NOMO-1 treated with DMSO at 0.1 percent for 48 hours (cell line): Measurements from ENCODE around the gene HNRNPUL1.
"Not testable (repeated sequence)": the region's sequence is repeated elsewhere in the genome, so short reads cannot be mapped to it uniquely, and the experiment has no call there.

Experiments used
- DNase-seq: peaks from one replicate; lab custom pipeline; 2025; ENCODE audit not compliant: unreplicated experiment; lab: John Stamatoyannopoulos, UW

HNRNPUL1 gene

GRCh38 chr19:41273076-41273475, 8.9 kb downstream of the HNRNPUL1 start:
- DNase-seq: no peak

GRCh38 chr19:41274802-41275201, 10.6 kb downstream of the HNRNPUL1 start:
- no peak for DNase-seq

- DNase-seq: no peak
These were observed 12.1 kb downstream of the HNRNPUL1 start for GRCh38 chr19:41276231-41276630.

GRCh38 chr19:41278478-41278877, 14.3 kb downstream of the HNRNPUL1 start:
- DNase-seq: no peak

- DNase-seq: no peak
These were observed 24.7 kb downstream of the HNRNPUL1 start for GRCh38 chr19:41288673-41289530.

- not testable (repeated sequence) for DNase-seq
These were observed 25.6 kb downstream of the HNRNPUL1 start for GRCh38 chr19:41289814-41290213.

GRCh38 chr19:41294393-41294792, 30.2 kb downstream of the HNRNPUL1 start:
- no peak for DNase-seq

- DNase-seq: no peak
These were observed 31.3 kb downstream of the HNRNPUL1 start for GRCh38 chr19:41295499-41295898.

GRCh38 chr19:41296433-41296871, 32.3 kb downstream of the HNRNPUL1 start:
- no peak for DNase-seq

GRCh38 chr19:41297628-41298347, 33.6 kb downstream of the HNRNPUL1 start:
- DNase-seq: no peak

- no peak for DNase-seq
These were observed 34.3 kb downstream of the HNRNPUL1 start for GRCh38 chr19:41298348-41298964.

GRCh38 chr19:41299046-41299754, 35.0 kb downstream of the HNRNPUL1 start:
- no peak for DNase-seq

- no peak for DNase-seq
These were observed 35.5 kb downstream of the HNRNPUL1 start for GRCh38 chr19:41299755-41300089.

GRCh38 chr19:41300555-41300954, 36.4 kb downstream of the HNRNPUL1 start:
- no peak for DNase-seq

GRCh38 chr19:41302624-41303351, 38.6 kb downstream of the HNRNPUL1 start:
- DNase-seq: no peak

GRCh38 chr19:41303954-41304353, 39.8 kb downstream of the HNRNPUL1 start:
- no peak for DNase-seq

- DNase-seq: no peak
These were observed 40.7 kb downstream of the HNRNPUL1 start for GRCh38 chr19:41304706-41305483.

- no peak for DNase-seq
These were observed 42.0 kb downstream of the HNRNPUL1 start for GRCh38 chr19:41305927-41306793.
